Mesendoderm (in vitro differentiated cells): ENCODE results near the gene KHK.

Experiments used
- DNase-seq: peaks from one replicate; pipeline ENCODE4 v3.0.0; 2013
- H2AK5ac ChIP-seq: 2 replicates; pipeline ENCODE4 v1.6.1; 2013; ENCODE audit warnings: low read length, inconsistent platforms
- H2BK120ac ChIP-seq: 2 replicates; pipeline ENCODE4 v1.6.1; 2013; ENCODE audit warnings: low read depth, mild to moderate bottlenecking, low read length, moderate library complexity, mixed read lengths
- H2BK15ac ChIP-seq: replicated peaks from 2 replicates; pipeline ENCODE4 v1.6.1; 2013; ENCODE audit warnings: low read depth, mild to moderate bottlenecking, moderate library complexity
- H2BK5ac ChIP-seq: 2 replicates; pipeline ENCODE4 v1.6.1; 2013; ENCODE audit warnings: low read length, inconsistent platforms
- H3K18ac ChIP-seq: 2 replicates; pipeline ENCODE4 v1.6.1; 2013; ENCODE audit warnings: mild to moderate bottlenecking, low read length, mixed read lengths
- H3K23ac ChIP-seq: one replicate; pipeline ENCODE4 v1.6.1; 2013; ENCODE audit warnings: low read length
- H3K27ac ChIP-seq: 2 replicates; pipeline ENCODE4 v1.5.1; 2013; ENCODE audit warnings: low read depth, mild to moderate bottlenecking, inconsistent platforms, low read length, moderate library complexity
- H3K27me3 ChIP-seq: 2 replicates; pipeline ENCODE4 v1.6.1; 2013; ENCODE audit warnings: low read length, control low read depth, mild to moderate bottlenecking, inconsistent platforms; ENCODE audit not compliant: insufficient read depth, poor library complexity
- H3K36me3 ChIP-seq: 2 replicates; pipeline ENCODE4 v1.6.1; 2013; ENCODE audit warnings: low read length, inconsistent platforms; ENCODE audit not compliant: control insufficient read depth, insufficient read depth
- H3K4ac ChIP-seq: one replicate; pipeline ENCODE4 v1.6.1; 2013; ENCODE audit warnings: low read depth, mild to moderate bottlenecking, low read length, moderate library complexity
- H3K4me1 ChIP-seq: 2 replicates; pipeline ENCODE4 v1.6.1; 2013; ENCODE audit warnings: low read depth, low read length, inconsistent platforms; ENCODE audit not compliant: control insufficient read depth
- H3K4me2 ChIP-seq: 2 replicates; pipeline ENCODE4 v1.6.1; 2013; ENCODE audit warnings: low read length
- H3K4me3 ChIP-seq: 2 replicates; pipeline ENCODE4 v1.5.1; 2013; ENCODE audit warnings: mild to moderate bottlenecking, low read length
- H3K56ac ChIP-seq: one replicate; pipeline ENCODE4 v1.6.1; 2013; ENCODE audit warnings: low read length
- H3K79me1 ChIP-seq: 2 replicates; pipeline ENCODE4 v1.6.1; 2013; ENCODE audit warnings: low read length, inconsistent platforms
- H3K79me2 ChIP-seq: 2 replicates; pipeline ENCODE4 v1.6.1; 2013; ENCODE audit warnings: mild to moderate bottlenecking, low read length; ENCODE audit not compliant: control insufficient read depth, insufficient read depth
- H3K9ac ChIP-seq: 2 replicates; pipeline ENCODE4 v1.6.1; 2013; ENCODE audit warnings: low read length, inconsistent platforms
- H4K5ac ChIP-seq: one replicate; pipeline ENCODE4 v1.6.1; 2013; ENCODE audit warnings: low read length
- H4K8ac ChIP-seq: one replicate; pipeline ENCODE4 v1.6.1; 2013; ENCODE audit warnings: low read depth, mild to moderate bottlenecking, control low read depth, low read length, moderate library complexity
- WGBS: extraction: QIAGEN DNeasy Blood & Tissue Kit; methylation state at CpG from one replicate; pipeline ENCODE4 v1.1.7; 2013; ENCODE audit warnings: low lambda C conversion rate, missing lambda C conversion rate; ENCODE audit not compliant: insufficient coverage; ENCODE audit errors: extremely low coverage; 5-methylcytosine and 5-hydroxymethylcytosine counted together

KHK gene

DNA sequence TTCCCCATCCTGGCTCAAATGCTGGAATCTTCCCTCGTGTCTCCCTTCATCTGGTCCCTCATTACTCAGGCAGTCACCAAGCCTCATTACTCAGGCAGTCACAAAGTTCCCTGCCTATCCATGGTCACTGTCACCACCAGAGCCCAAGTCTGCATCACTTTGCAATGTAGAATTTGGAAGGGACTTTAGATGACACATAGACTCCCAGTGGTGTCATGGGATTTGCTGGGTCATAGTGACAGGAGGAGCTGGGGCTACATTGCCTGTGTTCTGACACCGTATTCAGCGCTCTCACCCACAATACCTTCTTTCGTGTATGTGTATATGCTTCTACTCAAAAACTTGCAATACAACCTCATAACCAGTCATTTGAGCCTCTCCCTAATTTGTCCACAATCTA lies 10.2 kb upstream of the KHK start:
- Histone ChIP-seq H3K23ac (no peak overlapping the region), H3K4me3 (no peak overlapping the region), H3K4ac (no peak overlapping the region), H3K4me2 (no peak overlapping the region), H2BK5ac (no peak overlapping the region), H3K4me1 (peaks cover under 1% of the 10 kb centered on the region), H3K27ac (no peak overlapping the region), H4K5ac (no peak overlapping the region), H3K79me2 (peaks cover under 1% of the 10 kb centered on the region), H2AK5ac (no peak overlapping the region), H3K36me3 (no peaks in the 10 kb centered on the region), H3K79me1 (no peaks in the 10 kb centered on the region), H2BK120ac (no peak overlapping the region), H3K56ac (no peak overlapping the region), H3K18ac (no peak overlapping the region), H3K9ac (no peak overlapping the region), H4K8ac (no peak overlapping the region), H2BK15ac (no peak overlapping the region), H3K27me3 (no peaks in the 10 kb centered on the region)
- peak; percentile 46 for DNase-seq
- no CpG with 5 or more reads among the region's 4 CpGs for WGBS

GRCh38 chr2:27077231-27077630 lies 9.3 kb upstream of the KHK start:
- no peak for DNase-seq
- Histone ChIP-seq H3K4ac (no peak overlapping the region), H3K27me3 (no peaks in the 10 kb centered on the region), H3K23ac (no peak overlapping the region), H2BK5ac (no peak overlapping the region), H3K4me2 (no peak overlapping the region), H3K56ac (peak overlapping the region; percentile 7), H3K4me3 (no peak overlapping the region), H4K8ac (no peak overlapping the region), H3K27ac (no peak overlapping the region), H3K79me1 (no peaks in the 10 kb centered on the region), H3K18ac (no peak overlapping the region), H3K9ac (no peak overlapping the region), H3K79me2 (no peaks in the 10 kb centered on the region), H3K36me3 (no peaks in the 10 kb centered on the region), H4K5ac (no peak overlapping the region), H2AK5ac (no peak overlapping the region), H2BK15ac (no peak overlapping the region), H2BK120ac (no peak overlapping the region), H3K4me1 (peaks cover 2% of the 10 kb centered on the region)
- no CpG with 5 or more reads among the region's 7 CpGs for WGBS

DNA sequence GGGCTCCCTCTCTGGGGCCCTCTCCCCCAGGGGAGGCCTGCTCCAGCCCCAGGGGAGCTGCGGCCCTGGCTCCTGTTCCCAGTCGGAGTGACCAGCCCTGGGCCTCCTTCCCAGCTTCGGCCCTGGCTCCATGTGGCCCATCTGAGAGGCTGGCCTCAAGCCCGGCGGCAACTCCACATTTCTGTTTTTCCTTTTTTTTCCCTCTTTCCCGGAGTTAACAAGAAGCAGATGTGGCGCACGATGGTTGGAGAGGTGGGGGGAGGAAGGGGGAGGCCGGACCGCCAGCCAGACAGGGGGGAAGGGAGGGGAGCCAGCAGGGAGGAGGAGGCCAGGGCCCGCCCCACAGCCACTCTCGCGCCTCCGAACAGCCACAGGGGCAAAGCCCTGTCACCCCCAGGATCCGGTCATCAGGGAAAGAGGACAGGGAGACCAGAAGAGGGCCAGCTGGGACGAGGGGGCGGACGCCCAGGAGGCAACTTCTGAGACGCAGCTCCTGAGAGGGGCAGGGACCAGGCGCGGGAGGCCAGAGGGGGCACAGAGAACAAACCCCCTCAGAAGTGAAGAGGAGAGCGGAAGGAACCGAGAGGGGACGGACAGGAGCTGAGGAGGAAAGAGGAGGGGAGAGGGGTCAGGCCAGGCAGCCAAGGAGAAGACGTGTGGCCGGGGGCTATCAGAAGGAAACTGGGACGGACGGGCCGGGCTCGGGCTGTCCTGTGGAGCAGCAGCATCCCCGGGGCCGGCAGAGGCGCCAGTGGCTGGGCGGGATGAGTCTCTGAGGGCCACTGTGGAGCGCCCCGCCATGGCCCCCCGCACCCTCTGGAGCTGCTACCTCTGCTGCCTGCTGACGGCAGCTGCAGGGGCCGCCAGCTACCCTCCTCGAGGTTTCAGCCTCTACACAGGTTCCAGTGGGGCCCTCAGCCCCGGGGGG lies 8.0 kb upstream of the KHK start, which contains the start of gene EMILIN1:
TSS of gene EMILIN1 (plus strand) at position 349 of the 928 bp plus-strand sequence. CDS start at position 800, 451 bp downstream.
- no peaks in the 10 kb centered on the region for H3K27me3 ChIP-seq
- H3K27ac ChIP-seq, result no peak within 1 kb of the TSS
- peak within 1 kb of the TSS; percentile 52 for H3K56ac ChIP-seq
- no peak within 1 kb of the TSS for H2BK5ac ChIP-seq
- H3K23ac ChIP-seq, result peak within 1 kb of the TSS; percentile 59
- no peak within 1 kb of the TSS for H2AK5ac ChIP-seq
- peaks cover 2% of the 10 kb centered on the region for H3K4me1 ChIP-seq
- DNase-seq, result peak; percentile 19
- H3K79me1 ChIP-seq, result no peaks in the 10 kb centered on the region
- H4K5ac ChIP-seq, result no peak within 1 kb of the TSS
- no peak within 1 kb of the TSS for H4K8ac ChIP-seq
- H3K9ac ChIP-seq, result peak within 1 kb of the TSS; percentile 52
- H3K4me3 ChIP-seq, result no peak within 1 kb of the TSS
- no peak within 1 kb of the TSS for H3K4me2 ChIP-seq
- H2BK120ac ChIP-seq, result no peak within 1 kb of the TSS
- H3K18ac ChIP-seq, result peak within 1 kb of the TSS; percentile 3
- peak within 1 kb of the TSS; percentile 63 for H3K4ac ChIP-seq
- H3K79me2 ChIP-seq, result no peaks in the 10 kb centered on the region
- H2BK15ac ChIP-seq, result no peak within 1 kb of the TSS
- H3K36me3 ChIP-seq, result no peaks in the 10 kb centered on the region
- no CpG with 5 or more reads among the region's 41 CpGs for WGBS

DNA sequence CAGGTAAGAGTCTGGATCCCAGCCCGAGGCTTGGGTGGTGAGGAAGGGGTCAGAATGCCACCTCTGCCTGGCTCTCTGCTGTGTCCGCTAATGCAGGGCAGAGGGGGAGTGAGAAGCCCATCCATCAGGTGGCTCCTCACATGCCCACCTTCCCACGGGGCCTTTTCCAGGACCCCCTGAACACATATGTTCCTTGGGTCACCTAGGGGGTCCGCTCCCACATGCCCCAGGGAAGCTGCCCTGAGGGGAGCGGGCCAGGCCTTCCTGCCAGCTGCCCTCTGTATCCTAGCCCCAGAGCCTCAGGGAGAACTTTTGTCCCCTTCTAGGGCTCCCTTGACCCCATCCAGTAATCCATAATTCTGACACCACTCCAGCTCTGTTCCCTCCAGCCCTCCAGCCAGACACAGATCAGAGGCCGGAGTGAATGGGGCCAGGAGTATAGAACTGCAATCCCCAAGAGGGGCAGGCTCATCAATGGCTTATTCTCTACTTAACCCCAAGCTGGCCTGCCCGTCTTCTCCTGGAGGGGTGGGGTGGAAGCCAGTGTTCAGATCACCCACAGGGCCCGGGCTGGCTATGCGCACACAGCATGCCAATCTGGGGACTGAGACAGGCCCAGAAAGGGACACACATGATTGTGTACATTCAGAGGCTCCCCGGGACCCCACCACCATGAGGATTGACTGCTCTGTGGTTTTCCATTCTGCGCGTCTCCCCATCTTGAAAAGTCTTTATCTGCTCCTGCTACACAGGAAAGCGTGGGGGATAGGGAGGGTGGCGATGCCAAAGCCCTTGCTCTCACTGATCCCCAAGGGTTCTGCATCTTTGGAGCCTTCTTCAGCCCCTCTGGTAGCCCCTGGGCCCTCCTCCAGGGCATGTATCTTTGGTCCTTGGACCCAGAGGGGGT lies 7.1 kb upstream of the KHK start:
- no peak overlapping the region for H4K5ac ChIP-seq
- no peaks in the 10 kb centered on the region for H3K79me1 ChIP-seq
- no peak overlapping the region for H2AK5ac ChIP-seq
- no peaks in the 10 kb centered on the region for H3K36me3 ChIP-seq
- H3K4ac ChIP-seq, result no peak overlapping the region
- H3K23ac ChIP-seq, result no peak overlapping the region
- H4K8ac ChIP-seq, result no peak overlapping the region
- no CpG with 5 or more reads among the region's 14 CpGs for WGBS
- no peak overlapping the region for H2BK5ac ChIP-seq
- no peak overlapping the region for H3K4me3 ChIP-seq
- no peak overlapping the region for H2BK15ac ChIP-seq
- H2BK120ac ChIP-seq, result no peak overlapping the region
- no peak for DNase-seq
- peaks cover 2% of the 10 kb centered on the region for H3K4me1 ChIP-seq
- no peaks in the 10 kb centered on the region for H3K27me3 ChIP-seq
- H3K4me2 ChIP-seq, result no peak overlapping the region
- no peak overlapping the region for H3K27ac ChIP-seq
- no peak overlapping the region for H3K9ac ChIP-seq
- H3K56ac ChIP-seq, result no peak overlapping the region
- H3K18ac ChIP-seq, result no peak overlapping the region
- no peaks in the 10 kb centered on the region for H3K79me2 ChIP-seq

GRCh38 chr2:27080140-27080469 lies 6.5 kb upstream of the KHK start:
- Histone ChIP-seq H3K79me2 (no peaks in the 10 kb centered on the region), H3K4ac (no peak overlapping the region), H3K56ac (no peak overlapping the region), H3K4me1 (peaks cover 2% of the 10 kb centered on the region), H4K8ac (no peak overlapping the region), H3K4me3 (no peak overlapping the region), H3K18ac (no peak overlapping the region), H3K4me2 (no peak overlapping the region), H3K9ac (no peak overlapping the region), H3K23ac (no peak overlapping the region), H3K36me3 (no peaks in the 10 kb centered on the region), H2AK5ac (no peak overlapping the region), H4K5ac (no peak overlapping the region), H2BK5ac (no peak overlapping the region), H2BK120ac (no peak overlapping the region), H3K27ac (no peak overlapping the region), H3K27me3 (no peaks in the 10 kb centered on the region), H2BK15ac (no peak overlapping the region), H3K79me1 (no peaks in the 10 kb centered on the region)
- WGBS, result no CpG with 5 or more reads among the region's 7 CpGs
- no peak for DNase-seq
